HG03457 (cell line): ENCODE results near the gene FDX2.
"Not testable (repeated sequence)": the region's sequence is repeated elsewhere in the genome, so short reads cannot be mapped to it uniquely, and the experiment has no call there.

Experiments
- ATAC-seq: cut with Tn5 transposase; IDR thresholded peaks from one replicate; pipeline ENCODE4 v1.9.1; 2021; ENCODE audit warnings: moderate number of reproducible peaks; ENCODE audit not compliant: unreplicated experiment

Gene FDX2

DNA sequence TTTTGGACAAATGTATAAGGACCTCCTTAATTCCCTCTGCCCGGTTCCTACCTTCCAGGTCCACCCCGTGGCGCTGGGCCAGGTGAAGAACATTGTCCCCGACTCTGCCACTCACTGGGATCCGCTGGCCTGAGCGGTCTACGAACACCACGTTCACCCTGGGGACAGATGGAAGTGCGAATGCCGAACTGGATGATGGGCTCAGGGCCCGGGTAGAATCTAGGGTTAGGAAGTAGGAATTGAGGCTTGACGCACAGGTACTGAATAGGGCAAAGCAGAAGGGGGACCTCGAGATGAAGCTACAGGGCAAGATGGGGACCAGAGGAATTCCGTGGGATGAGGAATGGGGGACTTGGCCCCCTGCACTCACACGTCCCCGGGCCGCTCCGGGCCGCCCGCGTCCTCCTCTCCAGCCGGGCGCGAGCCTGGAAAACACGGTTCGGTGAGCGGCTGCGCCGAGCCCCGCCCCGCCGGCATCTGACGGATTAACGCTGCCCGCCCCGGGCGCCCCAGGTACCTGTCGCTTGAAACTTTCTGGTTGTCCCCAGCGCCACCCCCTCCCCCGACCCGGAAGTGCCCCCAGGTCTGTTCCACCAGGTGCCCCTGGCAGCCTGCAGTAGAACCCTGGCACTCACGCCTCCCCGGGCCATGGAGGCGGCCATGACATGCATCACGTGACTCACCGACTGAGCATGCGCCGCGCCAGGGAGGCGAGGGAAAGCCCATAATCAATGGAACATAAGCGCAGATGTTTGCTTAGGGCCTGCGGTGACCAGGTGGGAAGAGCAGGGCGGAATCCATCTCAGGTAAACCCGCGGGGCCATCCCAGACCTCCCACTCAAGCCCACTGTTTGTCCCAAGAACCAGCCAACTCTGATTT, at the start of gene FDX2:
Gene FDX2, minus strand, starts transcription at position 681 of the 880 bp plus-strand sequence. Its CDS starts 19 bp downstream, at position 662.
- ATAC-seq, result peak; percentile 70

GRCh38 chr19:10365518-10365917, 49.7 kb upstream of the FDX2 start:
- no peak for ATAC-seq

DNA sequence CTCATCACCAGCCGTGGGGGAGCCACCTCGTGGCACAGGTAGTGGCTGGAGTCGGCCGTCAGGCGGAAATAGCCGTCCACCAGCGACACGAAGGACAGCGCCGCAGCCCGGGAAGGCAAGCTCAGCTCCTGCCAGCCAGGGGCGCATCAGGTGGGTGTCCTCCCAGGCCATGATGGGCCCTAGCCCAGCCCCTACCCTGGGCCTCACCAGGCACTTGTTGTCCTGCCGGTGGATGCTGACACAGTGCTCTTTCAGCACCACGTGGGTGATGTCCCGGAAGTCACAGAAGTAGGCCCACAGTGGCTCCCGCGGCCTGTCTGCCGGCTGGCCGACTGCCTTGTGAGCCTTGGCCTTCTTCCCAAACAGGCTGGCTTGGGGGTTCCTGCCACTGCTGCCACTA, 48.8 kb upstream of the FDX2 start:
- ATAC-seq, result no peak

- no peak for ATAC-seq
Measured at GRCh38 chr19:10363789-10364281, 48.0 kb upstream of the FDX2 start.

- no peak for ATAC-seq
Measured at GRCh38 chr19:10362259-10362658, 46.4 kb upstream of the FDX2 start.

DNA sequence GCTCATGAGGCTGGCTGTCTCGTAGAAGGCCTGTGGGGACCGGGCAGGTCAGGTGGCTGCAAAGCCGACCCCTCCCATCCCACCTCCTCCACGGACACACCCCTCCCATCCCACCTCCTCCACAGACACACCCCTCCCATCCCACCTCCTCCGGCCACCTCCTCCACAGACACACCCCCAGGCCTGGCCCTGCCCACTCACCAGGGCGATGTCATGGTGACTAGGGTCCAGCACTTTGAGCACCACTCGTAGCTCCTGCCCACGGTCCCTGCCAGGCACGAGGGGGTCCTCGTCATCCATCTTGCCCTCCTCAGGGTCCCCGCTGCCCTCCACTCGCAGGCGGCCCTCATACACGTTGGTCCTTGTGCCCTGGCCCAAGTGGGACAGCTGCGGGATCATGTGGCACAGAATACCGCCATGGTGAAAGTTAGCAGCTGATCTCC, 45.8 kb upstream of the FDX2 start:
- no peak for ATAC-seq

GRCh38 chr19:10356431-10356830, 40.6 kb upstream of the FDX2 start:
- ATAC-seq, result no peak

- ATAC-seq, result no peak
Measured at GRCh38 chr19:10353793-10354391, 38.1 kb upstream of the FDX2 start.

- ATAC-seq, result no peak
Measured at GRCh38 chr19:10352764-10353671, 37.2 kb upstream of the FDX2 start.

- ATAC-seq, result no peak
Measured at GRCh38 chr19:10346509-10346908, 30.7 kb upstream of the FDX2 start.

DNA sequence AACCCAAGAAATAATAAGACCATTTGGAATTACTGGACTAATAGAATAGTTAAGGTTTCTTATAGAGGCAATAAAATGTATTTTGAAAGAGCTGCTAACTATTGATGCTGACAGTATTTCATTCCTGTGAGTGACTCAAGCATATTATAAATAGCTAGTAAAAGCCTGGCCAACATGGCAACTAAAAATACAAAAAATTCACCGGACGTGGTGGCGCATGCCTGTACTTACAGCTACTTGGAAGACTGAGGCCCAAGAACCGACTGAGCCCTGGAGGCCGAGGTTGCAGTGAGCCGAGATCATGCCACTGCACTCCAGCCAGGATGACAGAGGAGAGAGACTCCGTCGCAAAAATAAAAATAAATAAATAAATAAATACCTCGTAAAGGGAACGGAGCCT, 29.0 kb upstream of the FDX2 start:
- no peak for ATAC-seq

GRCh38 chr19:10343495-10343894, 27.7 kb upstream of the FDX2 start:
- ATAC-seq, result no peak

- ATAC-seq, result no peak
Measured at GRCh38 chr19:10339977-10340376, 24.2 kb upstream of the FDX2 start.

- ATAC-seq, result no peak
Measured at GRCh38 chr19:10339380-10339960, 23.7 kb upstream of the FDX2 start, which contains the start of gene ICAM3. Gene ICAM3, minus strand, starts transcription at chr19:10339624. Its CDS starts 10 bp downstream, at chr19:10339614.

DNA sequence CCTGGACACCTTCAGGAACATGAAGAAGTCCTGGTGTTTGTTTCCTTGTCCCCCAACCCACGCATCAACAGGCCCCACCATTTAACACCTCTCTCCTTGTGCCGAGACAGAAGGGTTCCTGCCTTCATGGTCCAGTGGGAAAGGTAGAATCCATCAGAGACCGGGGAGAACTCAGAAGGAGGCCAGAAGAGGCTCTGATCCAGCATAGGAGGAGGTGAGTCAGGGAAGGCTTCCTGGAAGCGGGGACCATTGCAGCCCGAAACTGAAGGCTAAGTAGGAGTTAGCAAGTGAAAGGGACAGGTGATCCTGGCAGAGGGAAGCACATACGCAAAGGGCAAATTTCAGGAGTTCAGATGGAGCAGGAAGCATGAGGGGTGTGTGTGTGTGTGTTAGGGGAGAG, 23.1 kb upstream of the FDX2 start:
- no peak for ATAC-seq

DNA sequence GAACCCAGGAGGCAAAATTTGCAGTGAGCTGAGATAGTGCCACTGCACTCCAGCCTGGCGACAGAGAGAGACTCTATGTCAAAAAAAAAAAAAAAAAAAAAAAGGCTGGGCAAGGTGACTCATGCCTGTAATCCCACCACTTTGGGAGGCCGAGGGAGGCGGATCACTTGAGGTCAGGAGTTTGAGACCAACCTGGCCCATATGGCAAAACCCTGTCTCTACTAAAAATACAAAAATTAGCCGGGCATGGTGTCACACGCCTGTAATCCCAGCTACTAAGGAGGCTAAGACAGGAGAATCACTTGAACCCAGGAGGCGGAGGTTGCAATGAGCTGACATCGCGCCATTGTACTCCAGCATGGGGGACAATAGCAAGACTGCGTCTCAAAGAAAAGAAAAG, 20.9 kb upstream of the FDX2 start:
- not testable (repeated sequence) for ATAC-seq

GRCh38 chr19:10335352-10335985, 19.7 kb upstream of the FDX2 start:
- no peak for ATAC-seq

DNA sequence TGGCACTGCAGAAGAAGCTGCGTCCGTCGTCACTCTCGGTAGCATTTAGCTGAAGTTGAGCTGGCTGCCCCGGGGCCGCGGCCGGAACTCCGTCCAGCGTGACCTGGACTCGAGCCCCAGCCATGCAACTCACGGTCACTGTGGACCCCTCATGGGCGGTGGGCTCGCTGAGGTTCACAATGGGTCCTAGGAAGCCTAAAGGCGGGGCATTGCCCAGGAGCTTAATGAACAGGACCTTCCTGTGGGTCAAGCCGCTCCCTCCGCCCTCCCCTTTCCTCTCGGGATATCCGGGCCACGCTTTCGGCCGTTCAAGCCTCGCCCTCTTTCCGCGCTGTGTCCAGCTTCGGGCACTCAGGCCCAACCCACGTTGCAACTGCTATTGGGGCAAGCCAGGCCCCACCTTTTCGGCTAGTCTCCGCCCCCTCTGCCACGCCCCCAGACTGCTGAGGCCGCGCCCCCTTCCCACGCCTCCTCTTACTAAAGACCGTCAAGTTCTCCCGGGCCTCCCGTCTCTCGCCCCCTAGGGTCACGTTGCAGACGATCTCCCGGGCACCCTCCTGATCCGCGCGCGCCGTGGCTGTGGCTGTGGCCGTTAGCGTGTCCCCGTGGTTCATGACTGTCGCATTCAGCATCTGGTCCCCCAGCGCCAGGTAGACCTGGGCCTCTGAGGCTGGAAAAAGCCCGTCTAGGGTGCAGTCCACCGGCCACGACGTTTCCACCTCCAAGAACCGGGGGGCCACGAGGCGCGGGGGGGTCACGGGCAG, 19.0 kb upstream of the FDX2 start:
- no peak for ATAC-seq
